Erythroblast (primary cell): ENCODE data around the gene RIC8A.
"Not testable (repeated sequence)": the region's sequence is repeated elsewhere in the genome, so short reads cannot be mapped to it uniquely, and the experiment has no call there.

Experiments
- DNase-seq, 2 experiments: peaks; one replicate each; lab custom pipeline; 2025; lab: John Stamatoyannopoulos, UW
- GATA1 ChIP-seq: IDR thresholded peaks from 2 replicates; pipeline ENCODE4 v1.6.1; 2011; ENCODE audit warnings: low read depth, mild to moderate bottlenecking, control low read depth, low read length, moderate library complexity
- POLR2A ChIP-seq: IDR thresholded peaks from 2 replicates; pipeline ENCODE4 v1.6.1; 2011; ENCODE audit warnings: mild to moderate bottlenecking, low read length

The RIC8A gene

DNA sequence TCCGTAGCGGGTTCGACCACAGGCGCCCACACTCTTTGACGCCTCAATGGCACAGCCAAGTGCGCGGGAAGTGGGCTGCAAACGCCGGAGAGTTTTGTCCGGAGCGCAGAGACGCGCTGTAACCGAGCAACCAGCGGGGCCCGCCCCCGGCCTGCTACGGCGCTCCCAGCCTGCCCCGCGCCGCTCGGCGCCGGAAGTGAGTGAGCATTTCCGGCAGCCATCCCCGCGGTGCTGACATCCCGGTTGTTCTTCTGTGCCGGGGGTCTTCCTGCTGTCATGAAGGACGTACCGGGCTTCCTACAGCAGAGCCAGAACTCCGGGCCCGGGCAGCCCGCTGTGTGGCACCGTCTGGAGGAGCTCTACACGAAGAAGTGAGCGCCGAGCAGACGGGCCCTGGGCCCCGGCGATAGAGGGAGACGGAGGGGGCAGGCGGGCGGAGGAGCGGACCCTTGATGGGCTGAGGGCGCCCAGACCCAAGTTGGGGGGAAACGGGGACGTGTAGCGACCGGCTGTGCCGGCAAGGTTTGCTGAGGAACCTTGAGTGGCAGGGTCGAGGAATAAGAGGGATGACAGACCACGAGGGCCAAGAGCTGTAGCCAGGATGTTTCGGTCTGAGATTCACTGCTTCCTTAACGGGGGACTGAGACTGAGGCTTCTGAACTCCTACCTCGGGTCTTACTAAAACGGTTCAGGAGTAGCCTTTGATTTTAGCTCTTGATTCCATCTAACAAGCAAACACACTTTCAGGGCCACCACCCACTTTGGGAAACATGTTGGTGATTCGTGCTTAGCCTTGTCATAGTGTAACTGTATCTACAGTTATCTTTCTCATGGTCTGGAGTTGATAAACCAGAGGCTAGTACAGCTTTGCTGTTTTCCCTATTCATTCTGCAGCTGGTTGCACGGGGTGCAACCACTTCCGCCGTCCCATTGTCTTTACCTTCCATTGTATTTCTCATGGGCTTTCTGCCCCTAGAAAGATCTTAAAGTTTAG, 29.6 kb downstream of the RIC8A start, which contains the start of gene PSMD13:
PSMD13 (plus strand) TSS at position 203 of the 994 bp plus-strand sequence; CDS start at position 277, 74 bp downstream.
- no peak for TF ChIP-seq GATA1
- peak; percentile 71 for TF ChIP-seq POLR2A
- peak; percentile 89 to 92 for DNase-seq

DNA sequence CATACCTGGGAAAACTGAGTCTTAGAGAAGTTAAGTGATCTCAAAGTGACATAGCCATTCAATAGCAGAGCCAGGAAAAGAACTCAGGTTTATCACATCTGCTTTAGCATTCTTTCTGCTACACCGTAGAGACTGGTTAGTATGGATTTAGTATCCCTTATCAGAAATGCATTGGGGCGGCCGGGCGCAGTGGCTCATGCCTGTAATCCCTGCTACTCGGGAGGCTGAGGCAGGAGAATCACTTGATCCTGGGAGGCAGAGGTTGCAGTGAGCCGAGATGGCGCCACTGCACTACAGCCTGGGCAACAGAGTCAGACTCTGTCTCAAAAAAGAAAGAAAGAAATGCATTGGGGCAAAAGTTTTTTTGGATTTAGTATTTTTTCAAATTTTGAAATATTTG, 30.8 kb downstream of the RIC8A start:
- DNase-seq: not testable (repeated sequence)

DNA sequence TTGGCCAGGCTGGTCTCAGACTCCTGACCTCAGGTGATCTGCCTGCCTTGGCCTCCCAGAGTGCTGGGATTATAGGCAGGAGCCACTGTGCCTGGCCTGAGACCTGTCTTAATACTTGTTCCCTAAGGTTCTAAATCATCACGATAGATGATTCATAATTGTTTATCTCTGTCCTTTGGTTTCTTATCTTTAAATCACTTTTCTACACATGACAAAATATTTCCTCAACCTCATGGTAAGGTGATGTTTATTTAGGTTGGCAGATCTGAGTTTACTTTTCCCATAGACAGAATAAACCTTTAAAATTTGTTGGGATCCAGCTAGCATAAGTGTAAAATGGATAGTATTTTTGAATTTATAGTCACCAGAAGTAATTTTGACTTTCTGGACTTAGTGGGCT, 32.8 kb downstream of the RIC8A start:
- no peak for TF ChIP-seq POLR2A
- TF ChIP-seq GATA1: no peak
- no peak for DNase-seq

DNA sequence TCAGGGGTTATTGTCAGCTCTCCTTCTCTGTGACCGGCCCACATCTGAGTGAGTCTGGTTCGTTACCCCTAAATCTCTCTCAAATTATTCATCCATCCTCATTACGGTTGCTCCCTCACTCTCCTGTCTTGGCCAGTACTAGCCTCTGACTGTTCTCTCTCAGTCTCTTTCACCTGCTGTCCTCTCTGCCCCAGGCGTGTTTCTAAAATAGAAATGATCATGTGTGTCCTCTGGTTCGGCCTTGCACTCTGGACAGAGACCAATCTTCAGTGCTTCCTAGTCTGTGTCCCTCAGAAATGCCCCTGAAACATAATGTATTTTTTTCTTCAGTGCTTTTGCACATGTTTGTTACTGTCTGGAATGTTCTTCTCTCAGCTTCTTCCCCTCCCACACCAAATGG, 34.1 kb downstream of the RIC8A start:
- no peak for TF ChIP-seq GATA1
- no peak for TF ChIP-seq POLR2A
- no peak for DNase-seq

DNA sequence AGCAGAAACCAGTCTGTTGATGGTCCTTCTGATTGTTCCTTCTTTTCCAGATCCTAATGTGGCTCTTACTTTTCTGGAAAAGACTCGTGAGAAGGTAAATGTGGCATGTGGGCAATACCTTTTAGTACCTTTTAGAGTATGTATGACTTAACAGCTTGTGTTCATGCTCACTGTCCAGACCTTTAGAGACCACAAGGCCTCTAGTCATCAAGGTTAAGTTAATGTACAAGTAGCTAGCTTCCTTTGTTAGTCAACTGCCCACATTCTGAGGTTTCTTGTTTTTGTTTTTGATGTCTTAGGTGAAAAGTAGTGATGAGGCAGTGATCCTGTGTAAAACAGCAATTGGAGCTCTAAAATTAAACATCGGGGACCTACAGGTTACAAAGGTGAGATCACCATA, 36.9 kb downstream of the RIC8A start:
- TF ChIP-seq POLR2A (no peak), GATA1 (no peak)
- no peak for DNase-seq

DNA sequence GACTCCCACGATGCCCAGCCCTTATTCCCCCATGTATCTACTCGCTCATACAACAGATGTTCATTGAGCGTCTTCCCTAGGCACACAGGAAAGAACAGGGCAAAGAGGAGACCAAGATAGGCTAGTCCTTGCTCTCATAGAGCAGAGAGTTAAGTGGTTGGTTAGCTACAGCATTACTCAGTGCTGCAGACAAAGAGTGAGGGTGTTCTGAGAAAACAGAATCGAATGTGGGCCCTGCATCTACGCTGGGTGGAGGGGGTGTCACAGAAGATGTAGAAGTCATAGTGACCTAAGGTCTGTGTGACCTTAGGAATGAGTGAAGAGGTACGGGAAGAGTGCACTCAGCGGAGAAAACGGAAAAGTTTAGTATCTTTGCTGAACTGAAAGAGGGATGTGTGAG, 41.6 kb downstream of the RIC8A start:
- no peak for DNase-seq
- TF ChIP-seq GATA1 (no peak), POLR2A (no peak)

DNA sequence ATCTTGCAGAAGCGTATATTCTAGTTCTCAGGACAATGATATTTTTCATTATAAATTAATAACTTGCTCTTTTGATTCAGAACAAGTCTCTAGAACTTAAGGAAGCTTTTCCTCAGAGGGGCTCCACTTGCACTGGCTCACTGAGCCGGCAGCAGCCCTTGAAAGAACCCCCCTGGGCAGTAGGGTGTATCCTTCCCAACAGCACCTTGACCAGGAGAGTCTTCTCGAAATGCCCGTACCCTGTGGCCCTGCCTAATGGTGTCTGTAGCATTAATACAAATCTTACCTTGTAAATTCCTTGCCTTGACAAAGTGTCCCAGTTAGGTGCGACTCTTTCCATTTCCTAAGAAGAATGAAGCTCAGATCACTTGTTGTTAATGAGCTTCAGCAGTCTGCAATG, 42.8 kb downstream of the RIC8A start:
- TF ChIP-seq GATA1: no peak
- no peak for TF ChIP-seq POLR2A
- DNase-seq: no peak

DNA sequence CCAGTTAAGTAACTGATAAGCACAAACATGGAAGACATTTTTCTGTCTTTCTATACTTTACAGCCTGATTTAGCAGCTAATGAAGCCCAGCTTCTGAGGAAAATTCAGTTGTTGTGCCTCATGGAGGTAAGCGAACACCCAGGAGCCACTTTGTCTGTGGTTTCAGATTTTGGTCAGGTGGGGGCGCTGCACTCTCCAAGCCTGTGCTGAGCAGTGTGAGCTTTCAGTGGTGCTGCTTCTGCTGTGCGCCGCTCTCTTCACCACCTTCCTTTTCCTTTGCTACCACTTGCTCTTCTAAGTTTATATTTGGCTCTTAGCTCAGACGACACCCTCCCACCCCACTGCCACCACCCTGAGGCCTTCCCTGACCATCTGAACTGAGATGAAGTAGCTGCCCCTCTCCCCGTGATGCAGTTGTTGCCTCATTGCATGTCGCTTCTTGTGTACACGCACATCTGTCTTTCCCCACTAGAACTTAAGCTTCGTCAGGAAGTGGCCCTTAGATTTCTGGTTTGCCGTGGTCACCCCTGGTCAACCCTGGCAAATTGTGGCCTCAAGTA, 43.3 kb downstream of the RIC8A start:
- TF ChIP-seq POLR2A (no peak), GATA1 (no peak)
- peak; percentile 64 to 75 for DNase-seq

DNA sequence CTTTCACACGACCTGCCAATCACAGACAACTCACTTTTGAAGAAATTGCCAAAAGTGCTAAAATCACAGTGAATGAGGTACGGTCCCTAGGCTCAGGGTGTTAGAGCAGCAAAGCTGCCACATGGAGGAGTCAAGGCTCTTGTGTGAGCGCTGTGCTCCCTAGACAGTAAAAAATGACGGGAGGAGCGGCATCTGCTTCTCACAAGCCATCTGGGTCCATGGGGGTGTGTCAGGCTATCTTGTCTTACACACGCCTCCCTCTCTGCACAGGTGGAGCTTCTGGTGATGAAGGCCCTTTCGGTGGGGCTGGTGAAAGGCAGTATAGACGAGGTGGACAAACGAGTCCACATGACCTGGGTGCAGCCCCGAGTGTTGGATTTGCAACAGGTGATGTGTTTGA, 44.0 kb downstream of the RIC8A start:
- no peak for TF ChIP-seq GATA1
- TF ChIP-seq POLR2A: no peak
- DNase-seq: no peak

DNA sequence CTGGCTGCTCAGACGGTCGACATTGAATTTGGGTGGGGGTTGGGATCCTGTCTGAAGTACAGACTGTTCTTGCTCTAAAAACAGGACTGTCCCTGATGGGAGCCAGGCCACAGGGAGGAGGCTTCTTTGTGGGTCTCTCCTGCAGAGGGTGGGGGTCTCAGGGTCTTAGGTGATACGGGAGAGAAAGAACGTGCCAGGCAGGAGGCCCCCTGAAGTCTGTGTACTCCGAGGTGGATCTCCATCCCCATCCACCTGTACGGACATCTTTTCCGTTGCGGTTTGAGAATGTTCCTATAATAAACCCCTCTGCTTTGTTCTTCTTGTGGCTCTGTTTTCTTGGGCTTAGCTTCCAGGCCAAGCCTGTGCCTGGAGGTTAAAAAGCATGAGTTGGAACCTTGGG, 45.2 kb downstream of the RIC8A start:
- TF ChIP-seq GATA1: no peak
- TF ChIP-seq POLR2A: no peak
- no peak for DNase-seq

DNA sequence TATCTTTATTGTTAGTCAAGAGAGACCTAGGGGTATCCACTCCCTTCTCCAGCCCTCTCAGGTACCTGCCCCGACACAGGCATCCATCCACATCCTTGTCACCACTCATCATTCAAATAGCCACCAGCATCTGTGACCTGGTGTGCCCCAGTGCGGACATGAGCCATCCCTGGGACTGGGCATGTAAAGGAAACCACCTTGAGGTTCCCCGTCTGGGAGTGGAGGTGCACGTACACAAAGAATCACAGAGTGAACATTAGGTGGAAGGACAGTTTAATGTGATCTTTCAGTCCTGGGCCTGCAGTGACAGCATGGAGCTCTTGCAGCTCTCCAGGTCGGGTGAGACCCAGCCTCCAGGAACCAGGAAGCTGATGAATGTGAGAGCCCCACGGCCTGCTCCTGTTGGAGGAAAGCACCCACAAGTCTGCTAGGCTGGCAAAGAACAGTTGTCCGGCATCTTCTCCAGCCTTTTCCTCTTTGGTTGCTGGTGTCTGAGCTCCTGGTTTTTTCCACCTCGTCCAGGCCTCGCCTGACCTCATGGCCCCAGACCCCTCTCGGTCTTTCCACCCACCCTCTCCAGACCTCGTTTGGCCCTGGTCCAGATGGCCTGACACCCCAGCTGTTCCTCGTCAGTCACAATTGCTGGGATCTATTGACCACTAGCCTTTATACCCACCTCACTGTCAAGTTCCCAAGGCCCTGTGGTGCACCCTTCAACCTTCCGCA, 45.8 kb downstream of the RIC8A start:
- DNase-seq: no peak
- no peak for TF ChIP-seq GATA1
- no peak for TF ChIP-seq POLR2A

DNA sequence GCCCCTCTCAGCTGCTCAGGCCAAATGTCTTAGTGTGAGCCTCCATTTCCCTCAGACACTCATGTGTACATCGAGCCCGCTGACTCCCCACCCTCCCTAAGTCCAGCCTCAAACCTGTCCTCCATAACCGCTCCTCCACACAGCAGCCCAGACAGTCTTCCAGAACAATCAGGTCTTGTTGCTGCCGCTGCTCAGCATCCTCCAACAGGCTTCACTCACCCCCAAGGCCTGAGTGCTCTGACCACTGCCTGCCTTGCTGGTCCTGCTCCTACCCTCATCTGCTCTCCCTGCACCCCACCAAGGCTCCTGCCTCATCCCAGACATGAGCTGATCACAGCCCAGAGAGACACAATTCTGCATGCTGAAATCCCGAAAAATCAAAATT, 46.4 kb downstream of the RIC8A start:
- TF ChIP-seq GATA1 (no peak), POLR2A (no peak)
- no peak for DNase-seq

DNA sequence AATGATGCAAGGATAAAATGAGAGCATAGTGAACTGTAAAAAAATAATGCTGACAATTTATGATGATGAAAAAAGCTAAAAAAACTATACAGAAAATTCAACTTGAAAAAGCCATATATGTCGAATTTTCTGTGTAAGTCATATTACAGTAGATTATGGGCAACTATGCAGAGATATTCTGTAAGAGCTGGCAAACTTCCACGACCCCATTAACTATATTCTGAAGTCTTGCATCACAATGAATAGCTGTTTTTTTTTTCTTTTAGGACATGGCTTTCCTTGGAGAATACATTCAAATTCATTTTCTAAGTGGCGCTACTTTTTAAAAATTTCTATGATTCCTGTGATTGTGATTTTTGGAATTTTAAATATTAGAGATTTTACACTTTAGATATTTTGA, 47.7 kb downstream of the RIC8A start:
- TF ChIP-seq GATA1 (no peak), POLR2A (no peak)
- DNase-seq: peak in 1 of 2 experiments; percentile 76

DNA sequence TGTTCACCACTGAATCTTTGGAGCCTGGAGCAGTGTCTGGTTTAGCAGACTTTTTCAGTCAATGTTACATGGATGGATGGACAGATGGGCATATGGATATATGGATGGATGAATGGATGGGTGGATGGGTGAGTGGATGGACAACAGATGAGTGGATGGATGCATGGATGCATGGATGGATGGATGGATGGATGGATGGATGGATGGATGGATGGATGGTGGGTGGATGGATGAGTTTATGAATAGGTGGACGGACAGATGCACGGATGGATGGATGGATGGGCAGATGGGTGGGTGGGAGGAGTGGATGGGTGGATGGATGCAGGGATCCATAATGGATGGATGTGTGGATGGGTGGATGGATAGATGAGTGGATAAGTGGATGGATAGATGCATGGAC, 48.3 kb downstream of the RIC8A start:
- TF ChIP-seq GATA1 (no peak), POLR2A (no peak)
- DNase-seq: no peak
